Astrocyte (in vitro differentiated cells and primary cell): ENCODE measurements around the gene ASB3. TPM values are rescaled to one million over a fixed set of nuclear protein-coding genes. Genes with fewer than 3 reads are reported as not detected.

Experiments used
- DNase-seq: peaks from one replicate; pipeline ENCODE4 v3.0.0-alpha.2; 2010; ENCODE audit warnings: low read depth
- FAIRE-seq: peaks from 2 replicates; lab custom pipeline; 2011; peaks lifted over from hg19 to GRCh38; lab: Jason Lieb, UNC
- H2AFZ ChIP-seq: 2 replicates; pipeline ENCODE4 v1.6.0; 2012; ENCODE audit warnings: low read depth, low read length, inconsistent platforms
- H3K27ac ChIP-seq: 2 replicates; pipeline ENCODE4 v1.5.1; 2011; ENCODE audit warnings: low read depth, low read length, inconsistent platforms
- H3K27me3 ChIP-seq: 2 replicates; pipeline ENCODE4 v1.6.0; 2011; ENCODE audit warnings: low read length, inconsistent platforms; ENCODE audit not compliant: insufficient read depth
- H3K36me3 ChIP-seq: 2 replicates; pipeline ENCODE4 v1.5.1; 2011; ENCODE audit warnings: low read length, inconsistent platforms; ENCODE audit not compliant: insufficient read depth
- H3K4me1 ChIP-seq: 2 replicates; pipeline ENCODE4 v1.5.1; 2011; ENCODE audit warnings: low read length, inconsistent platforms; ENCODE audit not compliant: insufficient read depth
- H3K4me2 ChIP-seq: 2 replicates; pipeline ENCODE4 v1.6.0; 2012; ENCODE audit warnings: low read length, inconsistent platforms
- H3K4me3 ChIP-seq: 2 replicates; pipeline ENCODE4 v1.5.1; 2011; ENCODE audit warnings: low read depth, mild to moderate bottlenecking, low read length, inconsistent platforms; ENCODE audit not compliant: insufficient read depth
- H3K79me2 ChIP-seq: 2 replicates; pipeline ENCODE4 v1.6.0; 2012; ENCODE audit warnings: mild to moderate bottlenecking, low read length, inconsistent platforms; ENCODE audit not compliant: insufficient read depth
- H3K9ac ChIP-seq: 2 replicates; pipeline ENCODE4 v1.6.0; 2012; ENCODE audit warnings: mild to moderate bottlenecking, low read length, inconsistent platforms
- H3K9me3 ChIP-seq: 2 replicates; pipeline ENCODE4 v1.5.1; 2012; ENCODE audit warnings: low read depth, mild to moderate bottlenecking, low read length, inconsistent platforms; ENCODE audit not compliant: insufficient read depth
- H4K20me1 ChIP-seq: 2 replicates; pipeline ENCODE4 v1.6.0; 2012; ENCODE audit warnings: low read length, inconsistent platforms; ENCODE audit not compliant: insufficient read depth
- H3K27ac Mint-ChIP-seq: one replicate; pipeline ENCODE4 v1.8.0; 2021; ENCODE audit warnings: mild to moderate bottlenecking, mixed read lengths; ENCODE audit not compliant: unreplicated experiment
- H3K27me3 Mint-ChIP-seq: one replicate; pipeline ENCODE4 v1.8.0; 2021; ENCODE audit warnings: low read depth, mixed read lengths; ENCODE audit not compliant: unreplicated experiment
- H3K36me3 Mint-ChIP-seq: one replicate; pipeline ENCODE4 v1.8.0; 2021; ENCODE audit warnings: low read depth, mixed read lengths; ENCODE audit not compliant: unreplicated experiment
- H3K4me1 Mint-ChIP-seq: one replicate; pipeline ENCODE4 v1.8.0; 2021; ENCODE audit warnings: low read depth, mixed read lengths; ENCODE audit not compliant: unreplicated experiment
- H3K4me3 Mint-ChIP-seq: one replicate; pipeline ENCODE4 v1.8.0; 2021; ENCODE audit warnings: mild to moderate bottlenecking, moderate library complexity, mixed read lengths; ENCODE audit not compliant: unreplicated experiment
- H3K9me3 Mint-ChIP-seq: one replicate; pipeline ENCODE4 v1.8.0; 2021; ENCODE audit warnings: mild to moderate bottlenecking, mixed read lengths; ENCODE audit not compliant: unreplicated experiment
- CTCF ChIP-seq: IDR thresholded peaks from 2 replicates; pipeline ENCODE4 v1.5.1; 2011; ENCODE audit warnings: low read depth, mild to moderate bottlenecking, inconsistent platforms, low read length, moderate library complexity; ENCODE audit not compliant: insufficient read depth
- EZH2 ChIP-seq: IDR thresholded peaks from 2 replicates; pipeline ENCODE4 v1.6.1; 2012; ENCODE audit warnings: mild to moderate bottlenecking, low read length, inconsistent platforms; ENCODE audit not compliant: insufficient read depth
- total RNA-seq: library from RNA; stranded (reverse); gene quantifications from 2 replicates; pipeline ENCODE4 v1.2.1, GENCODE V29; 2021

The ASB3 gene
- total RNA-seq, 1 donor from 2014 or later = 26.4 TPM

- Histone ChIP-seq H2AFZ (no peak overlapping the region), H3K27me3 (no peaks in the 10 kb centered on the region), H4K20me1 (peaks cover 10% of the 10 kb centered on the region), H3K4me3 (no peak overlapping the region), H3K36me3 (no peaks in the 10 kb centered on the region), H3K79me2 (peaks cover 5% of the 10 kb centered on the region), H3K9me3 (no peaks in the 10 kb centered on the region), H3K4me1 (no peaks in the 10 kb centered on the region), H3K27ac (no peak overlapping the region), H3K4me2 (no peak overlapping the region), H3K9ac (no peak overlapping the region)
- FAIRE-seq (no peak), DNase-seq (no peak)
- H3K9me3 Mint-ChIP-seq = no peaks in the 10 kb centered on the region
- H3K27me3 Mint-ChIP-seq = no peaks in the 10 kb centered on the region
- H3K4me3 Mint-ChIP-seq = no peak overlapping the region
- H3K36me3 Mint-ChIP-seq = peaks cover 13% of the 10 kb centered on the region
- H3K27ac Mint-ChIP-seq = no peak overlapping the region
- TF ChIP-seq EZH2 (no peak), CTCF (peak; percentile 24)
- H3K4me1 Mint-ChIP-seq = peaks cover 3% of the 10 kb centered on the region
These were observed 71.2 kb downstream of the ASB3 start for GRCh38 chr2:53715568-53715967.

- Histone ChIP-seq H3K27me3 (no peaks in the 10 kb centered on the region), H3K36me3 (peaks cover 9% of the 10 kb centered on the region), H3K4me3 (no peak overlapping the region), H3K27ac (no peak overlapping the region), H3K79me2 (no peaks in the 10 kb centered on the region), H3K9ac (no peak overlapping the region), H2AFZ (no peak overlapping the region), H3K4me1 (no peaks in the 10 kb centered on the region), H3K9me3 (peaks cover 4% of the 10 kb centered on the region), H3K4me2 (no peak overlapping the region), H4K20me1 (no peaks in the 10 kb centered on the region)
- TF ChIP-seq EZH2 (no peak), CTCF (no peak)
- H3K4me1 Mint-ChIP-seq = no peaks in the 10 kb centered on the region
- no peak for DNase-seq
- no peak overlapping the region for H3K4me3 Mint-ChIP-seq
- H3K27me3 Mint-ChIP-seq = no peaks in the 10 kb centered on the region
- no peak overlapping the region for H3K27ac Mint-ChIP-seq
- peaks cover 40% of the 10 kb centered on the region for H3K36me3 Mint-ChIP-seq
- no peak for FAIRE-seq
- peaks cover 20% of the 10 kb centered on the region for H3K9me3 Mint-ChIP-seq
These were observed 75.4 kb downstream of the ASB3 start for GRCh38 chr2:53711271-53711780.

GRCh38 chr2:53708988-53709387 lies 77.8 kb downstream of the ASB3 start:
- no peaks in the 10 kb centered on the region for H3K27me3 ChIP-seq
- Mint-ChIP-seq H3K36me3 (peaks cover 40% of the 10 kb centered on the region), H3K4me3 (no peak overlapping the region), H3K4me1 (no peaks in the 10 kb centered on the region), H3K27ac (no peak overlapping the region), H3K27me3 (no peaks in the 10 kb centered on the region), H3K9me3 (peaks cover 20% of the 10 kb centered on the region)
- no peak overlapping the region for H3K27ac ChIP-seq
- no peaks in the 10 kb centered on the region for H3K4me1 ChIP-seq
- peaks cover 4% of the 10 kb centered on the region for H3K9me3 ChIP-seq
- DNase-seq (no peak), FAIRE-seq (no peak)
- no peak overlapping the region for H3K9ac ChIP-seq
- H3K36me3 ChIP-seq = peaks cover 9% of the 10 kb centered on the region
- no peak overlapping the region for H2AFZ ChIP-seq
- H3K4me2 ChIP-seq = no peak overlapping the region
- TF ChIP-seq EZH2 (no peak), CTCF (no peak)
- H3K79me2 ChIP-seq = no peaks in the 10 kb centered on the region
- no peak overlapping the region for H3K4me3 ChIP-seq
- no peaks in the 10 kb centered on the region for H4K20me1 ChIP-seq
